SU-DHL-6 (cell line): Measurements from ENCODE around the gene TFPT.
A peak's percentile ranks its signal among the peaks of the same experiment; 100 is the strongest.
"Not testable (repeated sequence)": the region's sequence is repeated elsewhere in the genome, so short reads cannot be mapped to it uniquely, and the experiment has no call there.

Experiments
- H2AFZ ChIP-seq: fragments of 200-600 bp; sonication (generic); 2 replicates; pipeline ENCODE4 v1.6.1; 2014; ENCODE audit warnings: low read depth, mild to moderate bottlenecking, moderate library complexity, mixed read lengths, antibody characterized with exemption, low read length; ENCODE audit not compliant: severe bottlenecking
- H3F3A ChIP-seq: fragments of 200-600 bp; shearing (Covaris generic); 2 replicates; pipeline ENCODE4 v1.6.0; 2016; ENCODE audit warnings: antibody characterized with exemption, mild to moderate bottlenecking; ENCODE audit not compliant: insufficient read depth
- H3K27ac ChIP-seq: fragments of 200-600 bp; sonication (generic); 2 replicates; pipeline ENCODE4 v1.5.1; 2016; ENCODE audit warnings: low read depth, mild to moderate bottlenecking, low read length, moderate library complexity, mixed read lengths
- H3K27me3 ChIP-seq: fragments of 200-600 bp; sonication (generic), shearing (Covaris generic); 2 replicates; pipeline ENCODE4 v1.6.0; 2014; ENCODE audit warnings: mild to moderate bottlenecking, low read length
- H3K36me3 ChIP-seq: fragments of 200-600 bp; sonication (generic); 2 replicates; pipeline ENCODE4 v1.6.1; 2014; ENCODE audit warnings: mild to moderate bottlenecking, low read length, mixed read lengths
- H3K4me2 ChIP-seq: fragments of 300-600, 200-600 bp; shearing (Covaris generic), sonication (generic); 2 replicates; pipeline ENCODE4 v1.6.0; 2014; ENCODE audit warnings: low read length, low read depth, mild to moderate bottlenecking; ENCODE audit not compliant: poor library complexity, severe bottlenecking
- H3K4me3 ChIP-seq: fragments of 200-600 bp; sonication (generic); 2 replicates; pipeline ENCODE4 v1.5.1; 2014; ENCODE audit warnings: antibody characterized with exemption, low read length, mild to moderate bottlenecking, mixed read lengths; ENCODE audit not compliant: insufficient read depth, poor library complexity, severe bottlenecking
- H3K79me2 ChIP-seq: fragments of 200-600 bp; sonication (generic); 2 replicates; pipeline ENCODE4 v1.6.1; 2014; ENCODE audit warnings: mild to moderate bottlenecking, low read length, moderate library complexity; ENCODE audit not compliant: insufficient read depth
- H3K9ac ChIP-seq: fragments of 200-600 bp; sonication (generic); 2 replicates; pipeline ENCODE4 v1.7.0; 2014; ENCODE audit warnings: mild to moderate bottlenecking, low read length
- H3K9me2 ChIP-seq: fragments of 200-600 bp; sonication (generic); replicated peaks from 2 replicates; pipeline ENCODE4 v1.6.1; 2014; ENCODE audit warnings: low read length; ENCODE audit not compliant: insufficient read depth
- H3K9me3 ChIP-seq: fragments of 200-600 bp; sonication (generic); 2 replicates; pipeline ENCODE4 v1.6.1; 2014; ENCODE audit warnings: low read length, mixed read lengths; ENCODE audit not compliant: insufficient read depth
- H4K20me1 ChIP-seq: fragments of 200-600 bp; sonication (generic); 2 replicates; pipeline ENCODE4 v1.6.1; 2014; ENCODE audit warnings: low read depth, mild to moderate bottlenecking, antibody characterized with exemption, low read length, moderate library complexity, mixed read lengths
- CTCF ChIP-seq: fragments of 200-600 bp; sonication (generic); IDR thresholded peaks from one replicate; pipeline ENCODE4 v1.5.1; 2017; ENCODE audit warnings: antibody characterized with exemption, mild to moderate bottlenecking, low read length, moderate library complexity; ENCODE audit not compliant: insufficient read depth, poor library complexity, severe bottlenecking
- EZH2phosphoT487 ChIP-seq: fragments of 200-600 bp; sonication (generic), shearing (Covaris generic); conservative IDR thresholded peaks from 2 replicates; pipeline ENCODE4 v1.6.1; 2018; ENCODE audit warnings: mild to moderate bottlenecking, antibody characterized with exemption, low read length, moderate library complexity, mixed read lengths

The TFPT gene

GRCh38 chr19:54100561-54100960 is 14.9 kb downstream of the TFPT start, which contains the start of gene OSCAR:
OSCAR (minus strand) TSS chr19:54100803; CDS start chr19:54100792, 11 bp downstream.
- no peak within 1 kb of the TSS for H3K4me3 ChIP-seq
- H3K9me2 ChIP-seq: no peaks in the 10 kb centered on the region
- H3K4me2 ChIP-seq: no peak within 1 kb of the TSS
- H3K27me3 ChIP-seq: no peaks in the 10 kb centered on the region
- H3K79me2 ChIP-seq: peaks cover 11% of the 10 kb centered on the region
- H3K36me3 ChIP-seq: no peaks in the 10 kb centered on the region
- H3K9me3 ChIP-seq: no peaks in the 10 kb centered on the region
- H2AFZ ChIP-seq: no peak within 1 kb of the TSS
- no peak within 1 kb of the TSS for H3K27ac ChIP-seq
- H3K9ac ChIP-seq: no peak within 1 kb of the TSS
- H3F3A ChIP-seq: no peaks in the 10 kb centered on the region
- TF ChIP-seq EZH2phosphoT487 (no peak), CTCF (no peak)
- H4K20me1 ChIP-seq: no peaks in the 10 kb centered on the region

- H3K9me3 ChIP-seq, H3K4me3 ChIP-seq, H3K9ac ChIP-seq, H3K9me2 ChIP-seq, H2AFZ ChIP-seq, H3K27ac ChIP-seq, H3F3A ChIP-seq, H3K36me3 ChIP-seq, H3K27me3 ChIP-seq, H4K20me1 ChIP-seq, H3K4me2 ChIP-seq: not testable (repeated sequence)
- H3K79me2 ChIP-seq: peaks cover 11% of the 10 kb centered on the region
Measured at GRCh38 chr19:54099903-54100255, 15.6 kb downstream of the TFPT start.

- TF ChIP-seq EZH2phosphoT487: no peak
- no peak for TF ChIP-seq CTCF
- Histone ChIP-seq H2AFZ (no peak overlapping the region), H3K79me2 (peaks cover 11% of the 10 kb centered on the region), H3F3A (no peaks in the 10 kb centered on the region), H3K4me3 (no peak overlapping the region), H3K27me3 (no peaks in the 10 kb centered on the region), H3K9me2 (no peaks in the 10 kb centered on the region), H3K27ac (no peak overlapping the region), H3K9me3 (no peaks in the 10 kb centered on the region), H3K36me3 (no peaks in the 10 kb centered on the region), H4K20me1 (no peaks in the 10 kb centered on the region), H3K9ac (no peak overlapping the region), H3K4me2 (no peak overlapping the region)
Measured at GRCh38 chr19:54099190-54099902, 16.1 kb downstream of the TFPT start.

GRCh38 chr19:54096617-54097106 is 18.8 kb downstream of the TFPT start:
- Histone ChIP-seq H3K27ac (no peak overlapping the region), H3K9ac (no peak overlapping the region), H3K9me2 (no peaks in the 10 kb centered on the region), H3K4me3 (no peak overlapping the region), H3K4me2 (peak overlapping the region; percentile 20), H3K36me3 (no peaks in the 10 kb centered on the region), H2AFZ (peak overlapping the region; percentile 64), H3K27me3 (no peaks in the 10 kb centered on the region), H3K79me2 (no peaks in the 10 kb centered on the region), H4K20me1 (no peaks in the 10 kb centered on the region), H3K9me3 (no peaks in the 10 kb centered on the region), H3F3A (no peaks in the 10 kb centered on the region)
- TF ChIP-seq EZH2phosphoT487 (no peak), CTCF (peak; percentile 13)

GRCh38 chr19:54095859-54096616 is 19.4 kb downstream of the TFPT start:
- H3K9ac ChIP-seq, H3K4me3 ChIP-seq, H2AFZ ChIP-seq, H3K36me3 ChIP-seq, H3K79me2 ChIP-seq, H3K27me3 ChIP-seq, H3K9me2 ChIP-seq, H3K4me2 ChIP-seq, H3F3A ChIP-seq, H3K9me3 ChIP-seq, H3K27ac ChIP-seq, H4K20me1 ChIP-seq: not testable (repeated sequence)
